GM23338 (cell line): ENCODE results near the gene HSPBAP1.

ENCODE experiments used
- CTCF ChIP-seq, 2 experiments: fragments of 200-600 bp in 1 of 2; sonication (generic) in 1 of 2; conservative IDR thresholded peaks; 2 replicates each; pipeline versions ENCODE4 v1.5.1 to v1.6.1; 2016 to 2017; ENCODE audit warnings: antibody characterized with exemption in 2 of 2, low read depth in 2 of 2, mild to moderate bottlenecking in 2 of 2, moderate library complexity in 1 of 2
- EZH2 ChIP-seq: fragments of 200-600 bp; sonication (generic); IDR thresholded peaks from one replicate; pipeline ENCODE4 v1.8.0; 2017; ENCODE audit warnings: antibody characterized with exemption, mild to moderate bottlenecking, low read depth; ENCODE audit not compliant: unreplicated experiment
- JUNB ChIP-seq: IDR thresholded peaks from one replicate; pipeline ENCODE4 v1.6.1; 2016; ENCODE audit warnings: antibody characterized with exemption; ENCODE audit not compliant: unreplicated experiment
- POLR2AphosphoS5 ChIP-seq: IDR thresholded peaks from 2 replicates; pipeline ENCODE4 v1.6.1; 2016; ENCODE audit warnings: antibody characterized with exemption, low read depth

GRCh38 chr3:122716667-122717066 lies 77.0 kb downstream of the HSPBAP1 start:
- TF ChIP-seq CTCF (conservative IDR thresholded peaks at IDR 0.05; ENCODE audit: low read depth in 2 of 2): no peak
- TF ChIP-seq POLR2AphosphoS5: no peak
- no peak for TF ChIP-seq JUNB
- TF ChIP-seq EZH2: no peak
